Activated CD4-positive, alpha-beta memory T cell treated with anti-CD3 and anti-CD28 coated beads, Interleukin-2, amount 10 ng/mL, durations not matched to agents 7 days and 5 days (primary cell): ENCODE data around the gene ACKR3. TPM values are rescaled to one million over a fixed set of nuclear protein-coding genes. Genes with fewer than 3 reads are reported as not detected.

Experiments used
- CTCF ChIA-PET: fragments of 350-600 bp; sonication (Branson Sonifier 250); formaldehyde crosslinking; loops from one replicate; lab custom pipeline; 2021; ENCODE audit warnings: antibody characterized with exemption, inconsistent platforms; lab: Charles Lee
- POLR2A ChIA-PET: fragments of 350-600 bp; sonication (Branson Sonifier 250); formaldehyde crosslinking; loops from one replicate; lab custom pipeline; 2021; ENCODE audit warnings: antibody characterized with exemption; lab: Charles Lee
- DNase-seq: peaks from one replicate; pipeline ENCODE4 v3.0.0-alpha.2; 2020
- H3K27ac Mint-ChIP-seq: one replicate; pipeline ENCODE4 v1.8.0; 2021; ENCODE audit warnings: mild to moderate bottlenecking, mixed read lengths
- H3K27me3 Mint-ChIP-seq: one replicate; pipeline ENCODE4 v1.8.0; 2021; ENCODE audit warnings: mixed read lengths
- H3K36me3 Mint-ChIP-seq: one replicate; pipeline ENCODE4 v1.8.0; 2021; ENCODE audit warnings: low read depth, mixed read lengths
- H3K4me1 Mint-ChIP-seq: one replicate; pipeline ENCODE4 v1.8.0; 2021; ENCODE audit warnings: mixed read lengths
- H3K4me3 Mint-ChIP-seq: one replicate; pipeline ENCODE4 v1.8.0; 2021; ENCODE audit warnings: mild to moderate bottlenecking, mixed read lengths
- H3K9me3 Mint-ChIP-seq: one replicate; pipeline ENCODE4 v1.8.0; 2021; ENCODE audit warnings: mixed read lengths
- total RNA-seq, 2 experiments: library from RNA; stranded (reverse); gene quantifications; one replicate each; pipeline ENCODE4 v1.2.3, GENCODE V29; 2021

The ACKR3 gene
- total RNA-seq, 2 experiments from 2014 or later: 2.5 to 2.7 TPM

- no peak overlapping the region for H3K4me3 Mint-ChIP-seq
- no peak overlapping the region for H3K27ac Mint-ChIP-seq
- H3K4me1 Mint-ChIP-seq: no peaks in the 10 kb centered on the region
- H3K36me3 Mint-ChIP-seq: no peaks in the 10 kb centered on the region
- POLR2A ChIA-PET: no interaction called here
- no peak for DNase-seq
- H3K9me3 Mint-ChIP-seq: no peaks in the 10 kb centered on the region
- H3K27me3 Mint-ChIP-seq: no peaks in the 10 kb centered on the region
- CTCF ChIA-PET: interaction anchor here (0.6 to 0.8 kb wide), 2 partner anchors 12 to 68 kb away, joined by 3 read pairs; partner anchors contain the start of gene ACKR3
Measured at GRCh38 chr2:236581546-236581945, 11.9 kb downstream of the ACKR3 start.

GRCh38 chr2:236582968-236583367 is 13.3 kb downstream of the ACKR3 start:
- no peak for DNase-seq
- no peaks in the 10 kb centered on the region for H3K4me1 Mint-ChIP-seq
- H3K9me3 Mint-ChIP-seq: no peaks in the 10 kb centered on the region
- ChIA-PET CTCF (no interaction called here), POLR2A (no interaction called here)
- no peak overlapping the region for H3K4me3 Mint-ChIP-seq
- H3K27me3 Mint-ChIP-seq: no peaks in the 10 kb centered on the region
- H3K36me3 Mint-ChIP-seq: no peaks in the 10 kb centered on the region
- H3K27ac Mint-ChIP-seq: no peak overlapping the region

- no peaks in the 10 kb centered on the region for H3K36me3 Mint-ChIP-seq
- H3K27ac Mint-ChIP-seq: no peak overlapping the region
- H3K4me3 Mint-ChIP-seq: no peak overlapping the region
- no peaks in the 10 kb centered on the region for H3K9me3 Mint-ChIP-seq
- no peaks in the 10 kb centered on the region for H3K4me1 Mint-ChIP-seq
- no peaks in the 10 kb centered on the region for H3K27me3 Mint-ChIP-seq
- ChIA-PET CTCF (no interaction called here), POLR2A (no interaction called here)
- DNase-seq: no peak
Measured at GRCh38 chr2:236583621-236584203, 14.1 kb downstream of the ACKR3 start.

- DNase-seq: no peak
- ChIA-PET POLR2A (interaction anchor here (1.3 kb wide), 1 partner anchor 16 kb away, joined by 3 read pairs; no protein-coding TSS in a partner anchor), CTCF (no interaction called here)
- H3K9me3 Mint-ChIP-seq: no peaks in the 10 kb centered on the region
- no peaks in the 10 kb centered on the region for H3K27me3 Mint-ChIP-seq
- no peaks in the 10 kb centered on the region for H3K36me3 Mint-ChIP-seq
- no peak overlapping the region for H3K27ac Mint-ChIP-seq
- no peaks in the 10 kb centered on the region for H3K4me1 Mint-ChIP-seq
- no peak overlapping the region for H3K4me3 Mint-ChIP-seq
Measured at GRCh38 chr2:236584521-236585384, 15.1 kb downstream of the ACKR3 start.

GRCh38 chr2:236585966-236586365 is 16.3 kb downstream of the ACKR3 start:
- Mint-ChIP-seq H3K36me3 (no peaks in the 10 kb centered on the region), H3K4me1 (no peaks in the 10 kb centered on the region), H3K9me3 (no peaks in the 10 kb centered on the region), H3K27me3 (no peaks in the 10 kb centered on the region), H3K4me3 (no peak overlapping the region), H3K27ac (no peak overlapping the region)
- ChIA-PET CTCF (no interaction called here), POLR2A (no interaction called here)
- DNase-seq: no peak

- H3K27ac Mint-ChIP-seq: no peak overlapping the region
- ChIA-PET CTCF (interaction anchor here (0.6 kb wide), 1 partner anchor 453 kb away, joined by 5 read pairs; no protein-coding TSS in a partner anchor), POLR2A (no interaction called here)
- H3K9me3 Mint-ChIP-seq: no peaks in the 10 kb centered on the region
- DNase-seq: no peak
- H3K36me3 Mint-ChIP-seq: no peaks in the 10 kb centered on the region
- no peak overlapping the region for H3K4me3 Mint-ChIP-seq
- no peaks in the 10 kb centered on the region for H3K4me1 Mint-ChIP-seq
- no peaks in the 10 kb centered on the region for H3K27me3 Mint-ChIP-seq
Measured at GRCh38 chr2:236587861-236588815, 18.5 kb downstream of the ACKR3 start.

DNA sequence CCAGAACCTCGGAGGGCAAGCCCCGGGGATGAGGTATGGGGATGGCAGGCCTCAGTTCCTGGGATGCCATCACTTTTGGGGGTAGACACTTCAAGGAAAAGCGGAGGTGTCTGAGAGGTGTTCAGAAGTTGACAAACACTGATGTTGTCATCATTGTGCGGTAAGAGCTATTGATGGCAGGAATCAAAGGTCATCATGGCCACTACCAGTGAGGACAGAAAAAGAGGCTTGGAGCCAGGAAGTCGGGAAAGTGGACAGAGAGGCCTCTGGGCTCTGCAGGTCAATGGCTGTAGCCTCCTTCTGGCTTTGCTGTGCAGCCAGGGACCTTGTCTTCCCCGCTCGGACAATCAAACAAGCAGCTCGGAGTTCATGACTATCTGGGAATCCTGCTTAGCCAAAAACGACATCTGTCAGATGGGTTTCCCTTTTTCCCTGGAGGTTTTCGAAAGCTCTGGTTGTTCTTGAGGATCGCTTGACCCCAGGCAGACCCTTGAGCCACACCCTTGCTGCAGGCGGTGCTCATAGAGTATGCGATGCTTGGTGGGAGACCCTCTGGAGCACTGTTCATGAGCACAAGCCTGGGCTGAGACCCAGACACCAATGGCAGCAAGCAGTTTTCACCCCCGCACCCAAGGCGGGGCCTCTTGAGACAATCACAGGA is 19.4 kb downstream of the ACKR3 start:
- Mint-ChIP-seq H3K36me3 (no peaks in the 10 kb centered on the region), H3K27me3 (no peaks in the 10 kb centered on the region), H3K9me3 (no peaks in the 10 kb centered on the region), H3K27ac (no peak overlapping the region), H3K4me3 (no peak overlapping the region), H3K4me1 (no peaks in the 10 kb centered on the region)
- POLR2A ChIA-PET: no interaction called here
- CTCF ChIA-PET: no interaction called here
- no peak for DNase-seq

GRCh38 chr2:236590846-236591245 is 21.2 kb downstream of the ACKR3 start:
- Mint-ChIP-seq H3K27me3 (no peaks in the 10 kb centered on the region), H3K9me3 (no peaks in the 10 kb centered on the region), H3K4me3 (no peak overlapping the region), H3K4me1 (no peaks in the 10 kb centered on the region), H3K27ac (no peak overlapping the region), H3K36me3 (no peaks in the 10 kb centered on the region)
- POLR2A ChIA-PET: no interaction called here
- no peak for DNase-seq
- CTCF ChIA-PET: no interaction called here

DNA sequence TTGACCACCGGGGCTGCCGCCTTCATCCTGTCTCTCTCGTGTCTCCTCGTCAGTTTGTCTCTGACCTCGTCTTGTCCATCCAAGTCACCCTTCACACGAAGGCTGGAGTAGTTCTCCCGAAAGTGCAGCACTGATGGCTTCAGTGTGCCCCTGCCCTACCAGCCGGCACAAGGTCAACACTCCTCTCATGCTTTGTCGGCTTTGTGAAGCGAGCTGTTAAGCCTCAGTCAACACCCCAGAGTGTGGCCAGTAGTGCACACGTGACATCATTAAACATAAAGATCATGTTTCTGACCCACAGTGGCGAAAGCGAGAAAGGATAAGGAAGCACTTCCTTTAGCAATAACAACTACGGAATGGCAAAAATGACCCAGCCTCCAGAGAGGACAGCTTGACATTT is 23.2 kb downstream of the ACKR3 start:
- H3K4me1 Mint-ChIP-seq: no peaks in the 10 kb centered on the region
- ChIA-PET POLR2A (no interaction called here), CTCF (no interaction called here)
- no peaks in the 10 kb centered on the region for H3K36me3 Mint-ChIP-seq
- H3K4me3 Mint-ChIP-seq: no peak overlapping the region
- no peak overlapping the region for H3K27ac Mint-ChIP-seq
- DNase-seq: no peak
- H3K9me3 Mint-ChIP-seq: no peaks in the 10 kb centered on the region
- peaks cover 5% of the 10 kb centered on the region for H3K27me3 Mint-ChIP-seq

- ChIA-PET CTCF (no interaction called here), POLR2A (no interaction called here)
- Mint-ChIP-seq H3K27ac (no peak overlapping the region), H3K4me1 (no peaks in the 10 kb centered on the region), H3K4me3 (no peak overlapping the region), H3K27me3 (peaks cover 5% of the 10 kb centered on the region), H3K9me3 (no peaks in the 10 kb centered on the region), H3K36me3 (no peaks in the 10 kb centered on the region)
- no peak for DNase-seq
Measured at GRCh38 chr2:236593531-236593930, 23.9 kb downstream of the ACKR3 start.

- no peak overlapping the region for H3K4me3 Mint-ChIP-seq
- no peak overlapping the region for H3K27ac Mint-ChIP-seq
- ChIA-PET CTCF (no interaction called here), POLR2A (no interaction called here)
- H3K4me1 Mint-ChIP-seq: no peaks in the 10 kb centered on the region
- no peak for DNase-seq
- no peaks in the 10 kb centered on the region for H3K36me3 Mint-ChIP-seq
- peaks cover 5% of the 10 kb centered on the region for H3K27me3 Mint-ChIP-seq
- no peaks in the 10 kb centered on the region for H3K9me3 Mint-ChIP-seq
Measured at GRCh38 chr2:236593956-236594355, 24.3 kb downstream of the ACKR3 start.

GRCh38 chr2:236597629-236598028 is 28.0 kb downstream of the ACKR3 start:
- DNase-seq: no peak
- Mint-ChIP-seq H3K9me3 (no peaks in the 10 kb centered on the region), H3K27me3 (peaks cover 17% of the 10 kb centered on the region), H3K4me3 (no peak overlapping the region), H3K36me3 (no peaks in the 10 kb centered on the region), H3K4me1 (no peaks in the 10 kb centered on the region), H3K27ac (no peak overlapping the region)
- CTCF ChIA-PET: interaction anchor here (0.7 kb wide), 1 partner anchor 28 kb away, joined by 3 read pairs; the partner anchor contains the start of gene ACKR3
- POLR2A ChIA-PET: no interaction called here
